Stimulated activated naive CD8-positive, alpha-beta T cell treated with anti-CD3 and anti-CD28 coated beads, Interleukin-15, Interleukin-2, amounts not matched to agents 100 U/mL and 50 U/mL, for 24 hours (primary cell): Measurements from ENCODE around the gene KDM5C.
A peak's percentile ranks its signal among the peaks of the same experiment; 100 is the strongest.

Source experiments
- ATAC-seq: fragments of 150-1000 bp; cut with Tn5 transposase; one replicate; pipeline ENCODE4 v1.10.0; 2021
- DNase-seq: peaks from one replicate; pipeline ENCODE4 v3.0.0; 2021

The KDM5C gene

GRCh38 chrX:53224860-53225797 is at the start of gene KDM5C:
Gene KDM5C, minus strand, starts transcription at chrX:53225207. Its CDS starts 318 bp downstream, at chrX:53224889.
- peak; percentile 83 for DNase-seq
- peak; percentile 75 for ATAC-seq

- ATAC-seq (no peak), DNase-seq (no peak)
These were observed 47.9 kb upstream of the KDM5C start for GRCh38 chrX:53272808-53273337.

- ATAC-seq (no peak), DNase-seq (no peak)
These were observed 44.6 kb upstream of the KDM5C start for GRCh38 chrX:53269536-53270107.

DNA sequence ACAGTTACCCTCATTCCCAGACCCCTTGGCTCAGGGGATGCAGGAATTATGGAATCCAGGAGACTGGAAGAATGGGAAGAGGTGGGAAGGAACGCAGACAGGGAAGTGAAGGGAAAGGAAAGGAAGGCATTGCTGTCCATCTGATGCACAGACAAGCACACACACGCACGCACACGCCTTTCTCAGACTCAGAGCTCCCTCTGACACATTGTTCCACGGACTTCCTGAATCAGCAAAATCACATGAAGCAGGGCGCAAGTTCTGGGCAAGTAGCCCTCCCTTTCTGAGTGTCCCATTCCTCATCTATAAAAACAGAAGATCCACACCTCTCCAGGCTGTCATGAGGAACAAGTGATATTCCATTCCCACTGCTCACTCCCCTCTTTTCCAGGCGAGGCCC is 43.2 kb upstream of the KDM5C start:
- ATAC-seq (no peak), DNase-seq (no peak)

DNA sequence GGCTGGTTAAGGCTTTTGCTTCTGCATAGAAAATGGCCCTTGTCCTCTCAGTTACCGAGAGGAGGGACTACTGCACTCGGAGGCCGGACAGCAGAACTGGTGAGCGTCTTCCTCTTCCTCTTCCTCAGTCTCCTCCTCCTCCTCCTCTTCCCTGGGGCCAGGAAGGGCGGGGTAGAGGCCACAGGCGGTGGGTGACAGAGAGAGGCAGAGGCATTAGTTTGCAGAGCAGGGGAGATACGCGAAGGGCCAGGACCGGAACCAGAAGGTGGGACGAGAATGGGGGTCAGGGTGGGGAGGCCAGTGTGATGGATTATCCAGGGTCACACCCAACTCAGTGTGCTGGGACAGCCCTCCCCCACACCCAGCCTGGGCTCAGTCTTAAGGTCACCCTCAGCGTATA is 41.9 kb upstream of the KDM5C start:
- no peak for ATAC-seq
- no peak for DNase-seq

DNA sequence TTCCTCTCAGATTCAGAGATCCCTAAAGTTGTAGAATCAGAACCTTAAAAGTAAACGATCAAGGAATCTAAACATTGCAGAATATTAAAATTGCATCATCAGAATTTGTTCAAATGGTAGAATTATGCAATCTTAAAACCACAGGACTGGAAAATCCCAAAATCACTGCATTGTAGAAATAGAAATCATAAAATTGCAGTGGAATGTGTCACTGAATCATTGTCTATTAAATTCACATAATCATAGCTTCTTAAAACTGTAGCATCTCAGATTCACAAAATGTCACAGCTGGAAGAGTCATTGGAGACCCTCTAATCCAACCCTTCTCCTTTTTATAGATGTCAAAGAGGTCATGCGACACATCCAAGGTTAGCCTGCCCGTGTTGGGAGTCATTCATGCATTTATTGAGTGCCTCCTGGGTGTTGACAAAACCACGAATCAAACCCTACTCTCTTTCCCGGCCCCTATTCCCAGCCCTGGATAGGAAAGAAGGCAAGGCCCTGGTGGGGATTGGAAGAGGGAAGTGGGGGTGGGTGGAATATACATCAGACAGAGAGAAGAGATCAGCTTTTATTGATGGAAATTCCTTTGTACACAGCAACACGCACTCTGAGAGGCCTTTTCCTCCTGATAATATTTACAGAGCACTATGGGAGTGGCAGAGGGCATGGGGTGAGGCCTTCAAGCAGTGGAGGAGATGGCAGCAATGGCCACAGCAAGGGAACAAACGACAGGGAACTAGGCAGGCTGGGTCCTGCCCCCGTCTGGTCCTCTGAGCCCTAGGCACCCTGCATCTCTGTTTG is 41.0 kb upstream of the KDM5C start:
- DNase-seq: no peak
- no peak for ATAC-seq

DNA sequence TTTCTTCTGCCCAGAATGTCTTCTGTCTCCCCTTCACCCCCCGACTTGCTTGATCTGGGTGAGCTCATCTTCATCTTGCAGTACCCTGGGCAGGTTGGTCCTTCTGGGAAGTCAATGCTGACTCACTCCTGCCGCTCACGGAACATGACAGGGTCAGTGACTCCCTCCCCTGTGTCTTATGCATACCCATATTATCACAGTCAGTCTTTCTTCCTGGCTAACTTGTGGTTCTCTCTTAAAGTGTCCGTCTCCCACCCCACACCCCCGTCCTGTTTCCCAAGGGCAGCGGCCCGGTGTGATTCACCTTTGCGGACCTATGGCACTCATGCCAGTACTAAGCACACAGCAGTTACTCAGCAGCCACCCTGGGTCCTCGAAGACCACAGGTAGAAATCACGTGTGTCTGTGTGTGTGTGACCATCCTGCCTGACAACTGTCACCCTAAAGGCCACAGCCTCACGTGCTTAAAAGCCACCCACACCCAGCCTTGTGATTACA is 38.6 kb upstream of the KDM5C start:
- DNase-seq: peak; percentile 67
- peak; percentile 87 for ATAC-seq

DNA sequence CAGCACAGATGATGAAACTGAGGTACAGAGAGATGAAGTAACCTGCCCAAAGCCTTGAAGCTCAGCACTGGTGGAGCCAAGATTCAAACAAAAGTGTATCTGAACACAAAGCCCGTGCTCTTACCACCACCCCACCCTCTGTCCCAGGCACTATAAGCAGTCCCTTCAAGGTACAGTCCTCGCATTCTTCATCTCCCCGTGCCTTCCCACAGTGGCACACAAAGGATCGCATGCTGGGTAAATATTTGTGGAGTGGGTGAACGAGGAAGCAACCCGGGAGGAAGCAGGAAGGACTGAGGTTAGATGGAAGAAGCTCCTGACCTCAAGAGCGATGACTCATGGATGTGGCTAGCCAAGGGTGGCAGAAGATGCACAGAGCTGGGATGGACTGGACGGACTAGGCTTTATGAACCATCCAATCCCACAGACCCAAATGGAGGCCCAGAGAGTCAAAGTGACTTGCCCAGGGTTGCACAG is 37.9 kb upstream of the KDM5C start:
- DNase-seq (peak; percentile 34), ATAC-seq (peak; percentile 42)

DNA sequence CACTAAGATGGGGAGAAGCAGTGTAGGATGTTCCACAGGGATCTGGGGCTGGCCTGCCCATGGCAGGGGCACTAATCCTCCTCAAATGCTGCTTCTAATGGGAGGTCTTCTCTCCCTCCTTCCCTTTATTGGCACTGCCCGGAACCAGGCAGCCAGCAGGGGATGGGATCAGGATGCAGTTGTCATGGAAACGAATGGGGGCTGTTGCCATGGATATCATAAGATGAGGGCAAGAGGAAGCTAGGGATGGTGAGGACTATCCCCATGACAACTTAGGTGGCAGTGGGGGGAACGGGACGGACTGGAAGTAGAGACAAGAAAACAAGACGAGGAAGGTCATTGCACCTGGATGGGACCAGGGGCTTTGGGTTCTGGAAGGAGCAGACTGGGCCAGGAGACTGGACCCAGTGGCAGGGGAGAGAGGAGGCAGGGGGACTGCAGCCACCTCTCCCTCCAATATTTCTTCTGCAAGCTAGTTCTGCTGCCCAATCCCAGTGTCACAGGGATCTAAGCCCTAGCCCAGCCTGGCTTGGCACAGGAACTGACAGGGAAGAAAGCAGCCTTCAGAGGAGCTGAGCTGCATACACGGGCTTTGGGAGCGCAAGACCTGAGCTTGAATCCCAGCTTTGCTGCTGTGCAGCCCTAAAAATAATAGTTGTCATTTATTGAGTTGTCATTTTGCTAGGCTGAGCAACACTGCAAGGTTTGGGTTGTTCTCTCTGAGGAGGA is 37.3 kb upstream of the KDM5C start:
- ATAC-seq (no peak), DNase-seq (no peak)

GRCh38 chrX:53261355-53261972 is 36.5 kb upstream of the KDM5C start:
- no peak for DNase-seq
- ATAC-seq: no peak

GRCh38 chrX:53260836-53261235 is 35.8 kb upstream of the KDM5C start:
- no peak for DNase-seq
- ATAC-seq: no peak

DNA sequence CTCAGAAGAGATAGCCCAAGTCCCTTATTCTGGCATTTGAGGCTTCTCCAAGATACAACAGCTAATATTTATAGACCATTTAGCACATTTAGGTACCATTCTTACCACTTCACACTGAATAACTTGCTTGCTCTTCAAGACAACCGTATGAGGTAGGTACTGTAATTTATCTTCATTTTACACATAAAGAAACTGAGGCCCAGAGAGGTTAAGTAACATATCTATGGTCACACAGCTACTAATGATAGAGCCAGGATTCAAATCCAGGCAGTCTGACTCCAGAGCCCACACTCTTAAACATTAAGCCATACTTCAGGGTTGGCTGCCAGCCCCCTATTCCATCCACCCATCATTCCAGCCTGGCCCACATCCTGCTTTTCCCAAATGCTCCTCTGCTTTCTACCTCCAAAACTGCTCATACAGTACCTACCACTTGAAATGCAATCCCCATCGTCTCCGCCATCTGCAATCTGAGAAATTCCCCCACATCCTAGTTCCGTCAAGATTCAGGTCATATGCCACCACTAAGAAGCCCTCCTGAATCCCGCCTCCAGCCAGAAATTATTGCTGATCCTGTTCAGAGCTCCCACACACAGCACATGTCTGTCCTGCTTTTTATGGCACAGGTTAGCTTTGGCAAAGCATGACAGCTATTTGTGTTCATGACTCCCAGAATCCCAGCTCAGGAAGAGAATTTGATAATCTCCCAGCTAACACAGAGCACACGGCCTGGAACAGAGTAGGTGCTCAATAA is 32.8 kb upstream of the KDM5C start:
- DNase-seq: no peak
- no peak for ATAC-seq

DNA sequence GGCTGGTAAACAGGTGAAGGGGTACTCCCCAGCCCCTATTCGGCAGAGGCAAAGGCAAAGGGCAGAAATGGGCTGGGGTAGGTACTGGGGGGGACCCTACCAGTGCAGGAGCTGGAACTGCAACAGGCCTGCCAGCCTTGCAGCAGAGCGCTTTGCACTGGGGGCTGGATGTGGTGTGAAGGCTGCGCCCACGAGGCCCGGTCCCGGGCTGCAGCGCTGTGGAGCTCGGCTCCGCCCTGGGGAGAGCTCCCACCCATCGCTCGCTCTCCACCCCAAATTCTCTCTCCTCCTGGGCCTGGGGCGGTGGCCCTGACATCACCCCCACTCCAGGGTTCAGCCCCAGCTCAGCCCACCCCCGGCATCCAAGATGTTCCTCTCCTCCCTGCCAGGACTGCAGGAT is 32.2 kb upstream of the KDM5C start:
- no peak for ATAC-seq
- DNase-seq: no peak

- DNase-seq (no peak), ATAC-seq (no peak)
These were observed 31.5 kb upstream of the KDM5C start for GRCh38 chrX:53256446-53257041.

DNA sequence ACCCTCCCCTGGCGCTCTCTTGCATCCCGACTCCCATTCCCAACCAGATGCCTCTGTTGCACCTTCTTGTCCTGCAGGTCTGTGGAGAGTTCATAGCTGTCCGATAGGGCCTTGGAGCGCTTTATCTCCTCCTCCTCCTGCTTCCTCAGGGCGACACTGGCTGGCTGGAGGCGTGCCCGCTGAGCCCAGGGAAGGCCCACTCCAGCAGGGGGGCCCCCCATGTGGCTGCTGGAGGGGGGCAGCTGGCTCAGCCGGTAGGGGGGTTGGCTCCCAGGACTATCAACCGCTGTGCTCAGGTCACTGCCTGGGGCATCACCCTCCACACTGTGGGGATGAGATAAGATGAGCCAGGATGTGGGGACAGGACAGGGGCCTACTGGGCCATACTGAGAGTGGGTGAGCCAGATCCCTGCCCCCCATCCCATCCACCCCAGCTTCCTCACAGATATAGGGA is 30.8 kb upstream of the KDM5C start:
- DNase-seq (no peak), ATAC-seq (no peak)

DNA sequence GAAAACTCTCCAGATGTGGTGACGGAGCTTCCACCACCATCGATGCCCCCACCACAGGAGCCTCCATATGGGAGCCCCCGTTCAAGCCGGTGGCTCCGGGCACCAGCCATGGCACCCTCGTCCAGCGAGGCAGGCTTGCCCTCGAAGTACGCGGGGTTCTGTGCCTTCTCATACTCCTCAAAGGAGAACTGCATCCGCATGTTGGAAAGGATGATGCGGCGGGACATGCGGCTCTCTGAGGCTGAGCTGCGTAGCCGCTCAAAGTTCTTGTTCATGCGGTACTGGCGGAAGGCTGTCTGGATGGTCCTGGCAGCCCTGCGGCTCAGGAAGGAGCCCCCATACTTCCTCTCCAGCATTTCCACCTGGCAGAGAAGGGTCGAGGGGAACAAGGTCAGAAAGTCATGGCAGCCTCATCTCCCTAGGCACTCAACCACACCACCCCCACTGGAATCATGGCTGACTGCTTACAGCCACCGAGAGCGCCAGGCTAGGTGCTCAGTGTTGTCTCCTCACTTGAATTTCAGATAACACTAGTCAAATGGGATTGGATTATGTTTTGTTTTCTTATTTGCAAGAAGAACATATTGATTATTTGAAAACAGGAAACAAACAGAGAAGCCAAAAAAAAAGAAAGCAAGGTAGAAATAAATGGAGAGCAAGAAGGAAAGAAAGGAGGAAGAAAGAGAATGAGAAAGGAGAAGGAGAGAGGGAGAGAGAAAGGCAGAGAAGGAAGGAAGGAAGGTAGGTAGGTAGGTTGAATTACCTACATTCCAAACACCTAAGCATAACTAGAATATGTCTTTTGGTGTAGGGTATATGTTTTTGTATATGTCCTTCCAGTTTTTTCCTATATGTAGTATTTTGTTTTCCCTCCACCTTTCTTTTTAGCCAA is 29.8 kb upstream of the KDM5C start:
- ATAC-seq: no peak

DNA sequence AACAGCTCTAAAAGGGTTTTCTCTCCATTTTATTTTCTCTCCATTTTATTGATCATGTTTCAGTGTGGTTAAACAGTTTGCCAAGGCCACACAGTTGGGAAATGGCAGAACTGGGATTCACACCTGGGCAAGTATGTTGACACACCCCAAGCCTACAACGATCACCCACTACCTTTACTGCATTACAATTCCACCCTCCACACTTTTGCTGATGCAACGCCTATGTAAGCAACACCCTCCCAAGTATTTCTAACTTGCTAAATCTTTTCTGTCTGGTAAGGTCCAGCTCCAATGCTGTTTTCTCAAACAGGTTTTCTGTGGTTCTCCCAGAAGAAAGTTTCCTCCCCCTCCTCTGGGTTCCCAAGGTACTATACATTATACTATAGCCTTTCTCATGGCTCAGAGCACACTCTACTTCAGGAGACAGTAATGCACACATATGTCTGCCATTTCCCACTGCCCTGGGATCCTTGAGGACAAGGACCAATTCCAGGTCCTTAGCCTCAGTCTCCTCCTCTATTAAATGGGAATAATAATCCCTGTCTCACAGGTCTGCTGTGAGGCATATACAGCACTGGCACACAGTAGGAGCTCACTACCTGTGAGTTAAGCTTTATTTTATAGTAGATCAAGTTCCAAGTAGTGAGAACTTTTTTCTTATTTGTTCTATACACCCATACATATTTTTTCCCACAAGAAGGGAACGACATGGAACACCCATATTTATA is 28.4 kb upstream of the KDM5C start:
- DNase-seq (no peak), ATAC-seq (no peak)

More for the DNA sequence above, 29.8 kb upstream of the KDM5C start:
- no peak for DNase-seq

DNA sequence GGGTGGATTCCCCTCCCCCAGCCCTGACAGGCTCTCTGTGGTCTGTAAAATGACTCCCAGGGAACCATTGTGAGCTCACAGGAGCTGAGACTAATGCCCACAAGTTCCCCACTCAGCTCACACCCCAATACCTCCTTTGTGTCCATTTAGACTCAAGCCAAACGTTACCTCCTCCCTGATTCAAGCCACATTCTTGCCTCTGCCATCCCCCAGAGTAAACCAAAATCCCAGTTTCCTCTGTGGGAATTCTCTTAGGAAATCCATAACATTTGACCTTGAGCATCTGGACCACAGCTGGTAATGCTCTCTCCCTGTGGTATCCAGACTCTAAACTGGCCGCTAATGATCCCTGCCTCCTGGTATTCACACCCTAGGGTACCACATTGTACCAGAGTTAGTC is 26.3 kb upstream of the KDM5C start:
- DNase-seq (no peak), ATAC-seq (no peak)
